ENCODE data around the gene IFT122.

DNA sequence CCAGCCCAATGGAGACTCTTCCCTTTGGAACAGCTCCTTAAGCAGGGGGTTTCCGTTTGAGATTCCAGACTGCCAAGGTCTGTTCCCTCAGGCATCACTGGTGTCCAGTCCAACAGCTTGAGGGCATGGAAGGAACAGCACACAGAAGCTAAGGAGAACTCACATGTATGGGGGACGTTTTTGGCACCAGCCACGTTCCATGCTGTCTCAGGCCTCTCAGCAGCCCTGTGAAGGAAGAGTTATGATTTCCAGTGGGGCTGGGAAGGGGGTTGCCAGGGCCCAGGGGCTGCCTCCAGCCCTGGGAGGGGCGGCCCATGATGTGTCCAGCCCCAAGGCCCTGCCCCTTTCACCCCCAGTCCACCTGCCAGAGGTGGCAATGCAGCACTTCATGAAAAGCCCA, 80.9 kb downstream of the IFT122 start:
- TF ChIP-seq, protein P1, sequence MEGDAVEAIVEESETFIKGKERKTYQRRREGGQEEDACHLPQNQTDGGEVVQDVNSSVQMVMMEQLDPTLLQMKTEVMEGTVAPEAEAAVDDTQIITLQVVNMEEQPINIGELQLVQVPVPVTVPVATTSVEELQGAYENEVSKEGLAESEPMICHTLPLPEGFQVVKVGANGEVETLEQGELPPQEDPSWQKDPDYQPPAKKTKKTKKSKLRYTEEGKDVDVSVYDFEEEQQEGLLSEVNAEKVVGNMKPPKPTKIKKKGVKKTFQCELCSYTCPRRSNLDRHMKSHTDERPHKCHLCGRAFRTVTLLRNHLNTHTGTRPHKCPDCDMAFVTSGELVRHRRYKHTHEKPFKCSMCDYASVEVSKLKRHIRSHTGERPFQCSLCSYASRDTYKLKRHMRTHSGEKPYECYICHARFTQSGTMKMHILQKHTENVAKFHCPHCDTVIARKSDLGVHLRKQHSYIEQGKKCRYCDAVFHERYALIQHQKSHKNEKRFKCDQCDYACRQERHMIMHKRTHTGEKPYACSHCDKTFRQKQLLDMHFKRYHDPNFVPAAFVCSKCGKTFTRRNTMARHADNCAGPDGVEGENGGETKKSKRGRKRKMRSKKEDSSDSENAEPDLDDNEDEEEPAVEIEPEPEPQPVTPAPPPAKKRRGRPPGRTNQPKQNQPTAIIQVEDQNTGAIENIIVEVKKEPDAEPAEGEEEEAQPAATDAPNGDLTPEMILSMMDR (conservative IDR thresholded peaks at IDR 0.05; ENCODE audit: low read length): no peak
- TF ChIP-seq EZH2phosphoT487 (IDR thresholded peaks at IDR 0.05; ENCODE audit: borderline replicate concordance, low read depth, low read length): no peak
